Panc1 (cell line): Measurements from ENCODE around the gene METTL15.

ENCODE experiments used
- TF ChIP-seq, protein P1 (sequence below): fragments of 450-650 bp; IDR thresholded peaks from 2 replicates; pipeline ENCODE4 v1.5.1; 2017; ENCODE audit warnings: mild to moderate bottlenecking
- TF ChIP-seq, protein P2 (sequence below), 2 experiments: IDR thresholded peaks; 2 replicates each; pipeline ENCODE4 v1.6.1; 2011 to 2012; ENCODE audit warnings: low read depth in 2 of 2, control low read depth in 1 of 2, low read length in 1 of 2, mild to moderate bottlenecking in 1 of 2, moderate library complexity in 1 of 2; ENCODE audit not compliant: insufficient read depth in 1 of 2

DNA sequence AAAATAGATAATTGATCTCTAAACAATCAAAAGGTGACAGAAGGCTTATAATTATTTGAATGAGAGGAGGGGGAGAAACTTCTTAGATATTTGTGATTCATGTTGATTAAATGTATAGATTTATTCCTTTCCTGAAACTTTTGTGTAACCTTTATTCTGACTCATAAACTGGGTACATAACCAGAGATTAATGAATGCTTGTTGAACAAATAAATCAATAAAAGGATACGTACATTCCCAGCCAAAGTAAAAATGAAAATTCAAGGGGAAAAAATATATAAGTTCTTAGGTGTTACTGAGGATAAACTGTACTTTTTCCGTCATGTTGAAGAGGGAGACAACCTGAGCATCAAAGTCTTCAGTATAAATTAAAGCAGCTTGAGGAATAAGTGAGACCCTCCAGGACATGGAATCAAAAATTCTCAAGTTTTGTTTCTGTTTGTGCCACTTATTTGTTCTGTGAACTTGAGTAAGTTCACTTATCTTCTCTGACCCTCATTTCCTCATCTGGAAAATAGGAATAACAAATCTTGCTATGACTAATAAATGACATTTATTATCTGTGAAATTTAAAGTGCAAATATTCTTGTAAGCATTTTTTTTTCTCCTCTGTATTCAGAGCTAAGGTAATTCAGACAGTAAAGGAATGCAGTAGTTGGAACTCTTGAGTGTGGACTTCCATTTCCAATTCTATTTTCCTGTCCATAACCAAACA, 195.4 kb downstream of the METTL15 start:
- TF ChIP-seq, protein P1, sequence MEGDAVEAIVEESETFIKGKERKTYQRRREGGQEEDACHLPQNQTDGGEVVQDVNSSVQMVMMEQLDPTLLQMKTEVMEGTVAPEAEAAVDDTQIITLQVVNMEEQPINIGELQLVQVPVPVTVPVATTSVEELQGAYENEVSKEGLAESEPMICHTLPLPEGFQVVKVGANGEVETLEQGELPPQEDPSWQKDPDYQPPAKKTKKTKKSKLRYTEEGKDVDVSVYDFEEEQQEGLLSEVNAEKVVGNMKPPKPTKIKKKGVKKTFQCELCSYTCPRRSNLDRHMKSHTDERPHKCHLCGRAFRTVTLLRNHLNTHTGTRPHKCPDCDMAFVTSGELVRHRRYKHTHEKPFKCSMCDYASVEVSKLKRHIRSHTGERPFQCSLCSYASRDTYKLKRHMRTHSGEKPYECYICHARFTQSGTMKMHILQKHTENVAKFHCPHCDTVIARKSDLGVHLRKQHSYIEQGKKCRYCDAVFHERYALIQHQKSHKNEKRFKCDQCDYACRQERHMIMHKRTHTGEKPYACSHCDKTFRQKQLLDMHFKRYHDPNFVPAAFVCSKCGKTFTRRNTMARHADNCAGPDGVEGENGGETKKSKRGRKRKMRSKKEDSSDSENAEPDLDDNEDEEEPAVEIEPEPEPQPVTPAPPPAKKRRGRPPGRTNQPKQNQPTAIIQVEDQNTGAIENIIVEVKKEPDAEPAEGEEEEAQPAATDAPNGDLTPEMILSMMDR, result no peak
- TF ChIP-seq, protein P2, sequence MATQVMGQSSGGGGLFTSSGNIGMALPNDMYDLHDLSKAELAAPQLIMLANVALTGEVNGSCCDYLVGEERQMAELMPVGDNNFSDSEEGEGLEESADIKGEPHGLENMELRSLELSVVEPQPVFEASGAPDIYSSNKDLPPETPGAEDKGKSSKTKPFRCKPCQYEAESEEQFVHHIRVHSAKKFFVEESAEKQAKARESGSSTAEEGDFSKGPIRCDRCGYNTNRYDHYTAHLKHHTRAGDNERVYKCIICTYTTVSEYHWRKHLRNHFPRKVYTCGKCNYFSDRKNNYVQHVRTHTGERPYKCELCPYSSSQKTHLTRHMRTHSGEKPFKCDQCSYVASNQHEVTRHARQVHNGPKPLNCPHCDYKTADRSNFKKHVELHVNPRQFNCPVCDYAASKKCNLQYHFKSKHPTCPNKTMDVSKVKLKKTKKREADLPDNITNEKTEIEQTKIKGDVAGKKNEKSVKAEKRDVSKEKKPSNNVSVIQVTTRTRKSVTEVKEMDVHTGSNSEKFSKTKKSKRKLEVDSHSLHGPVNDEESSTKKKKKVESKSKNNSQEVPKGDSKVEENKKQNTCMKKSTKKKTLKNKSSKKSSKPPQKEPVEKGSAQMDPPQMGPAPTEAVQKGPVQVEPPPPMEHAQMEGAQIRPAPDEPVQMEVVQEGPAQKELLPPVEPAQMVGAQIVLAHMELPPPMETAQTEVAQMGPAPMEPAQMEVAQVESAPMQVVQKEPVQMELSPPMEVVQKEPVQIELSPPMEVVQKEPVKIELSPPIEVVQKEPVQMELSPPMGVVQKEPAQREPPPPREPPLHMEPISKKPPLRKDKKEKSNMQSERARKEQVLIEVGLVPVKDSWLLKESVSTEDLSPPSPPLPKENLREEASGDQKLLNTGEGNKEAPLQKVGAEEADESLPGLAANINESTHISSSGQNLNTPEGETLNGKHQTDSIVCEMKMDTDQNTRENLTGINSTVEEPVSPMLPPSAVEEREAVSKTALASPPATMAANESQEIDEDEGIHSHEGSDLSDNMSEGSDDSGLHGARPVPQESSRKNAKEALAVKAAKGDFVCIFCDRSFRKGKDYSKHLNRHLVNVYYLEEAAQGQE (IDR thresholded peaks at IDR 0.05; ENCODE audit: insufficient read depth in 1 of 2, low read depth in 2 of 2, low read length in 1 of 2), result no peak
